ENCODE data around the gene SFSWAP. TPM values are rescaled to one million over a fixed set of nuclear protein-coding genes. Genes with fewer than 3 reads are reported as not detected.
A peak's percentile ranks its signal among the peaks of the same experiment; 100 is the strongest.

Gene SFSWAP
- total RNA-seq, 1 experiment from 2014 or later, result 48.1 TPM

DNA sequence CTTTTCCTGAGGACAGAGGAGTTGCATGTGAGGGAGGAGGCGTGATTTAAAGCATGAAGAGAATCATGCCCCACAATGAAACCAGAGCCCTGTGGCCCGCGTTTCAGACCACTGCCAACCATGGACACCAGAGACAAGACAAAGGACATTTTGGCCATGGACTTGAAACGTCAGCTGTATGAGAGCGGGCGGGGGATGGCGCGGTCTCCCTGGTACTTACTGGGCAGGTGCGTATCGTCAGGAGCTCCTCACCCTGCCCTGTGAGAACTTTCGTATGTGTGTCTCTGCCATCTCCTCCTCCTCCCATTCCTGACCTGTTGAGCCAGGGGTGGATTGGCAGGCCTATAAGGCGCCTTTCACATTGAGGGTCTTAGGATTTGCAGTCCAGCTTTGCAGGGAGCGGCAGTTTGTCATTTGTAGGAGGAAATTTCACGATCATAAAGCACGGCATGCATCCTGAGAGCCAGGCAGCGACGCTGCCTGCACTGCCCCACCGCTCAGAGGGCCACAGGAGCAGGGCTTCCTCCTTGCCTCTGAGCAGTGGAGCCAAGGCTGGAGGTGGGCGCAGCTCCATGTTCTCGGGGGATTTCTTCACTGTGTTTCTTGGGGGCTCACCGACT lies 22.2 kb downstream of the SFSWAP start:
- peak overlapping the region in 2 of 3 experiments; percentile 79 to 89; a peak in 6 of 7 replicates for H3K27ac Mint-ChIP-seq
- no peak overlapping the region for H2BK120ac ChIP-seq (ENCODE audit: low read depth, low read length, poor library complexity, severe bottlenecking)
- H3K36me3 Mint-ChIP-seq (ENCODE audit: insufficient read depth in 1 of 3, low read depth in 3 of 3), result peaks cover 44 to 87% (median 61%) of the 10 kb centered on the region in 3 experiments
- H3K9me3 Mint-ChIP-seq, result no peaks in the 10 kb centered on the region
- H3K79me1 ChIP-seq (ENCODE audit: insufficient read depth, low read depth, low read length, poor library complexity, severe bottlenecking), result no peaks in the 10 kb centered on the region
- H3K4me1 Mint-ChIP-seq, result peaks cover 35 to 39% of the 10 kb centered on the region in 2 experiments
- H2BK12ac ChIP-seq (ENCODE audit: insufficient read length, low read depth, low read length), result no peak overlapping the region
- no peaks in the 10 kb centered on the region for H3K27me3 ChIP-seq (ENCODE audit: insufficient read depth, low read length)
- H2BK5ac ChIP-seq (ENCODE audit: insufficient read length, low read length), result no peak overlapping the region
- no peak overlapping the region for H3K23ac ChIP-seq (ENCODE audit: insufficient read length, low read depth, low read length)
- no peaks in the 10 kb centered on the region for H3K23me2 ChIP-seq (ENCODE audit: insufficient read length, low read depth, low read length, poor library complexity, severe bottlenecking)
- H3K4me1 ChIP-seq (ENCODE audit: insufficient read depth, low read length), result peaks cover 11% of the 10 kb centered on the region; the same call in 1 of the 2 replicates
- no peak overlapping the region for H3K4me3 Mint-ChIP-seq
- H3T11ph ChIP-seq (ENCODE audit: low read length), result no peak overlapping the region
- TF ChIP-seq, protein P1, sequence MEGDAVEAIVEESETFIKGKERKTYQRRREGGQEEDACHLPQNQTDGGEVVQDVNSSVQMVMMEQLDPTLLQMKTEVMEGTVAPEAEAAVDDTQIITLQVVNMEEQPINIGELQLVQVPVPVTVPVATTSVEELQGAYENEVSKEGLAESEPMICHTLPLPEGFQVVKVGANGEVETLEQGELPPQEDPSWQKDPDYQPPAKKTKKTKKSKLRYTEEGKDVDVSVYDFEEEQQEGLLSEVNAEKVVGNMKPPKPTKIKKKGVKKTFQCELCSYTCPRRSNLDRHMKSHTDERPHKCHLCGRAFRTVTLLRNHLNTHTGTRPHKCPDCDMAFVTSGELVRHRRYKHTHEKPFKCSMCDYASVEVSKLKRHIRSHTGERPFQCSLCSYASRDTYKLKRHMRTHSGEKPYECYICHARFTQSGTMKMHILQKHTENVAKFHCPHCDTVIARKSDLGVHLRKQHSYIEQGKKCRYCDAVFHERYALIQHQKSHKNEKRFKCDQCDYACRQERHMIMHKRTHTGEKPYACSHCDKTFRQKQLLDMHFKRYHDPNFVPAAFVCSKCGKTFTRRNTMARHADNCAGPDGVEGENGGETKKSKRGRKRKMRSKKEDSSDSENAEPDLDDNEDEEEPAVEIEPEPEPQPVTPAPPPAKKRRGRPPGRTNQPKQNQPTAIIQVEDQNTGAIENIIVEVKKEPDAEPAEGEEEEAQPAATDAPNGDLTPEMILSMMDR (conservative IDR thresholded peaks at IDR 0.05), result no peak
- H3K4ac ChIP-seq (ENCODE audit: low read depth, low read length), result no peak overlapping the region
- no CpG with 5 or more reads among the region's 21 CpGs for WGBS (ENCODE audit: extremely low coverage, insufficient read length, low lambda C conversion rate)
- no peak overlapping the region for H4K5ac ChIP-seq (ENCODE audit: insufficient read length, low read depth, low read length)
- DNase-seq, result no peak
- no peaks in the 10 kb centered on the region for H3K79me2 ChIP-seq (ENCODE audit: insufficient read depth, low read length)
- H2BK20ac ChIP-seq (ENCODE audit: low read depth, low read length, poor library complexity, severe bottlenecking), result no peak overlapping the region
- no peak overlapping the region for H3K9ac ChIP-seq (ENCODE audit: extremely low read depth, insufficient read length, low read length)
- no peak overlapping the region for H2AK5ac ChIP-seq (ENCODE audit: insufficient read length, low read length)
- H2AFZ ChIP-seq (ENCODE audit: low read length), result no peak overlapping the region
- no peak overlapping the region for H3K14ac ChIP-seq (ENCODE audit: insufficient read depth, low read length)
- no peak overlapping the region for H3K56ac ChIP-seq (ENCODE audit: insufficient read length, low read depth, low read length)
- H4K91ac ChIP-seq (ENCODE audit: insufficient read length, low read depth, low read length), result no peak overlapping the region
- no peak overlapping the region for H3K18ac ChIP-seq (ENCODE audit: insufficient read length, low read depth, low read length)
- H2BK15ac ChIP-seq (ENCODE audit: low read depth, low read length), result no peak overlapping the region
- no peaks in the 10 kb centered on the region for H4K20me1 ChIP-seq (ENCODE audit: control insufficient read depth, insufficient read depth, insufficient read length)
- no peaks in the 10 kb centered on the region for H3K9me3 ChIP-seq (ENCODE audit: control insufficient read depth, low read depth, low read length)
- no peaks in the 10 kb centered on the region for H3K27me3 Mint-ChIP-seq (ENCODE audit: low read depth)
- no peak overlapping the region for H3K4me2 ChIP-seq (ENCODE audit: insufficient read depth, insufficient read length, low read length)
- H4K8ac ChIP-seq (replicated peaks; ENCODE audit: insufficient read length, low read depth, low read length), result no peak overlapping the region
- no peak overlapping the region for H3K27ac ChIP-seq (ENCODE audit: insufficient read length, low read depth, low read length)

Data from H9 (cell line).